GM23338 (cell line): ENCODE results near the gene NUP205.

ENCODE experiments used
- CREB1 ChIP-seq: fragments of 250-450 bp; sonication (Bioruptor Pico); IDR thresholded peaks from 2 replicates; pipeline ENCODE4 v1.5.0; 2020; ENCODE audit warnings: low read depth, mild to moderate bottlenecking, moderate library complexity
- EZH2 ChIP-seq: fragments of 200-600 bp; sonication (generic); IDR thresholded peaks from one replicate; pipeline ENCODE4 v1.8.0; 2017; ENCODE audit warnings: antibody characterized with exemption, mild to moderate bottlenecking, low read depth; ENCODE audit not compliant: unreplicated experiment
- EZH2phosphoT487 ChIP-seq: fragments of 200-600 bp; sonication (generic); IDR thresholded peaks from one replicate; pipeline ENCODE4 v1.8.1; 2018; ENCODE audit warnings: antibody characterized with exemption; ENCODE audit not compliant: unreplicated experiment
- JUNB ChIP-seq: IDR thresholded peaks from one replicate; pipeline ENCODE4 v1.6.1; 2016; ENCODE audit warnings: antibody characterized with exemption; ENCODE audit not compliant: unreplicated experiment
- NANOG ChIP-seq: IDR thresholded peaks from 2 replicates; pipeline ENCODE4 v1.6.1; 2016; ENCODE audit warnings: antibody characterized with exemption, borderline replicate concordance
- POLR2AphosphoS5 ChIP-seq: IDR thresholded peaks from 2 replicates; pipeline ENCODE4 v1.6.1; 2016; ENCODE audit warnings: antibody characterized with exemption, low read depth
- ZNF114 ChIP-seq: fragments of 250-450 bp; sonication (Bioruptor Pico); IDR thresholded peaks from 2 replicates; pipeline ENCODE4 v1.5.0; 2020; ENCODE audit warnings: mild to moderate bottlenecking, moderate library complexity
- ZNF331 ChIP-seq: fragments of 250-450 bp; sonication (Bioruptor Pico); IDR thresholded peaks from 2 replicates; pipeline ENCODE4 v1.5.0; 2020; ENCODE audit warnings: low read depth, mild to moderate bottlenecking, moderate library complexity
- TF ChIP-seq, protein P1 (sequence below), 2 experiments: fragments of 200-600 bp in 1 of 2; sonication (generic) in 1 of 2; conservative IDR thresholded peaks; 2 replicates each; pipeline versions ENCODE4 v1.5.1 to v1.6.1; 2016 to 2017; ENCODE audit warnings: antibody characterized with exemption in 2 of 2, low read depth in 2 of 2, mild to moderate bottlenecking in 2 of 2, moderate library complexity in 1 of 2
- TF ChIP-seq, protein P2 (sequence below): IDR thresholded peaks from one replicate; pipeline ENCODE4 v1.6.1; 2018; ENCODE audit warnings: antibody characterized with exemption; ENCODE audit not compliant: unreplicated experiment
- TF ChIP-seq, protein P3 (sequence below): fragments of 250-450 bp; sonication (Bioruptor Pico); IDR thresholded peaks from 2 replicates; pipeline ENCODE4 v1.5.0; 2020; ENCODE audit warnings: mild to moderate bottlenecking, moderate library complexity
- TF ChIP-seq, protein P4 (sequence below): IDR thresholded peaks from 2 replicates; pipeline ENCODE4 v1.6.1; 2016; ENCODE audit warnings: antibody characterized with exemption

DNA sequence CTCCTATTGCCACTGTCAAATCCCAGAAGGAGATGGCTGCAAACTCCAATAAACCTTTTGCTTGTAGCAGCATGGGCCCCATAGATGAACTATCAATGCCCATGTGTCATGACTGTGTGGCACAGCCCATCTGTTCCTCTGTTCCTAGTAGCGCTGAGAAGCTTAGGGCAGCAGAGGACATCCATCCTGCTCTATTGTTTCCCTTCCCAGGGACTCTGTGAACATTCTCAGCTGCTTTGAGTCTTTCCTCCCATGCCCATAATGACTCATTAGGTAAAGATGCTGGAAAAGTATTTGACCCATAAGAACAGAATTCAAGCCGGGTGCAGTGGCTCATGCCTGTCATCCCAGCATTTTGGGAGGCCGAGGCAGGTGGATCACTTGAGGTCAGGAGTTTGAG, 132.8 kb downstream of the NUP205 start:
- TF ChIP-seq, protein P1, sequence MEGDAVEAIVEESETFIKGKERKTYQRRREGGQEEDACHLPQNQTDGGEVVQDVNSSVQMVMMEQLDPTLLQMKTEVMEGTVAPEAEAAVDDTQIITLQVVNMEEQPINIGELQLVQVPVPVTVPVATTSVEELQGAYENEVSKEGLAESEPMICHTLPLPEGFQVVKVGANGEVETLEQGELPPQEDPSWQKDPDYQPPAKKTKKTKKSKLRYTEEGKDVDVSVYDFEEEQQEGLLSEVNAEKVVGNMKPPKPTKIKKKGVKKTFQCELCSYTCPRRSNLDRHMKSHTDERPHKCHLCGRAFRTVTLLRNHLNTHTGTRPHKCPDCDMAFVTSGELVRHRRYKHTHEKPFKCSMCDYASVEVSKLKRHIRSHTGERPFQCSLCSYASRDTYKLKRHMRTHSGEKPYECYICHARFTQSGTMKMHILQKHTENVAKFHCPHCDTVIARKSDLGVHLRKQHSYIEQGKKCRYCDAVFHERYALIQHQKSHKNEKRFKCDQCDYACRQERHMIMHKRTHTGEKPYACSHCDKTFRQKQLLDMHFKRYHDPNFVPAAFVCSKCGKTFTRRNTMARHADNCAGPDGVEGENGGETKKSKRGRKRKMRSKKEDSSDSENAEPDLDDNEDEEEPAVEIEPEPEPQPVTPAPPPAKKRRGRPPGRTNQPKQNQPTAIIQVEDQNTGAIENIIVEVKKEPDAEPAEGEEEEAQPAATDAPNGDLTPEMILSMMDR (conservative IDR thresholded peaks at IDR 0.05; ENCODE audit: low read depth in 2 of 2) = no peak
- no peak for TF ChIP-seq POLR2AphosphoS5
- no peak for TF ChIP-seq EZH2
- TF ChIP-seq, protein P2, sequence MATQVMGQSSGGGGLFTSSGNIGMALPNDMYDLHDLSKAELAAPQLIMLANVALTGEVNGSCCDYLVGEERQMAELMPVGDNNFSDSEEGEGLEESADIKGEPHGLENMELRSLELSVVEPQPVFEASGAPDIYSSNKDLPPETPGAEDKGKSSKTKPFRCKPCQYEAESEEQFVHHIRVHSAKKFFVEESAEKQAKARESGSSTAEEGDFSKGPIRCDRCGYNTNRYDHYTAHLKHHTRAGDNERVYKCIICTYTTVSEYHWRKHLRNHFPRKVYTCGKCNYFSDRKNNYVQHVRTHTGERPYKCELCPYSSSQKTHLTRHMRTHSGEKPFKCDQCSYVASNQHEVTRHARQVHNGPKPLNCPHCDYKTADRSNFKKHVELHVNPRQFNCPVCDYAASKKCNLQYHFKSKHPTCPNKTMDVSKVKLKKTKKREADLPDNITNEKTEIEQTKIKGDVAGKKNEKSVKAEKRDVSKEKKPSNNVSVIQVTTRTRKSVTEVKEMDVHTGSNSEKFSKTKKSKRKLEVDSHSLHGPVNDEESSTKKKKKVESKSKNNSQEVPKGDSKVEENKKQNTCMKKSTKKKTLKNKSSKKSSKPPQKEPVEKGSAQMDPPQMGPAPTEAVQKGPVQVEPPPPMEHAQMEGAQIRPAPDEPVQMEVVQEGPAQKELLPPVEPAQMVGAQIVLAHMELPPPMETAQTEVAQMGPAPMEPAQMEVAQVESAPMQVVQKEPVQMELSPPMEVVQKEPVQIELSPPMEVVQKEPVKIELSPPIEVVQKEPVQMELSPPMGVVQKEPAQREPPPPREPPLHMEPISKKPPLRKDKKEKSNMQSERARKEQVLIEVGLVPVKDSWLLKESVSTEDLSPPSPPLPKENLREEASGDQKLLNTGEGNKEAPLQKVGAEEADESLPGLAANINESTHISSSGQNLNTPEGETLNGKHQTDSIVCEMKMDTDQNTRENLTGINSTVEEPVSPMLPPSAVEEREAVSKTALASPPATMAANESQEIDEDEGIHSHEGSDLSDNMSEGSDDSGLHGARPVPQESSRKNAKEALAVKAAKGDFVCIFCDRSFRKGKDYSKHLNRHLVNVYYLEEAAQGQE = no peak
- TF ChIP-seq NANOG = no peak
- TF ChIP-seq ZNF114 = no peak
- no peak for TF ChIP-seq EZH2phosphoT487
- TF ChIP-seq ZNF331 (CRISPR knock-in tag) = no peak
- TF ChIP-seq CREB1 (CRISPR knock-in tag) = no peak
- TF ChIP-seq, protein P3, sequence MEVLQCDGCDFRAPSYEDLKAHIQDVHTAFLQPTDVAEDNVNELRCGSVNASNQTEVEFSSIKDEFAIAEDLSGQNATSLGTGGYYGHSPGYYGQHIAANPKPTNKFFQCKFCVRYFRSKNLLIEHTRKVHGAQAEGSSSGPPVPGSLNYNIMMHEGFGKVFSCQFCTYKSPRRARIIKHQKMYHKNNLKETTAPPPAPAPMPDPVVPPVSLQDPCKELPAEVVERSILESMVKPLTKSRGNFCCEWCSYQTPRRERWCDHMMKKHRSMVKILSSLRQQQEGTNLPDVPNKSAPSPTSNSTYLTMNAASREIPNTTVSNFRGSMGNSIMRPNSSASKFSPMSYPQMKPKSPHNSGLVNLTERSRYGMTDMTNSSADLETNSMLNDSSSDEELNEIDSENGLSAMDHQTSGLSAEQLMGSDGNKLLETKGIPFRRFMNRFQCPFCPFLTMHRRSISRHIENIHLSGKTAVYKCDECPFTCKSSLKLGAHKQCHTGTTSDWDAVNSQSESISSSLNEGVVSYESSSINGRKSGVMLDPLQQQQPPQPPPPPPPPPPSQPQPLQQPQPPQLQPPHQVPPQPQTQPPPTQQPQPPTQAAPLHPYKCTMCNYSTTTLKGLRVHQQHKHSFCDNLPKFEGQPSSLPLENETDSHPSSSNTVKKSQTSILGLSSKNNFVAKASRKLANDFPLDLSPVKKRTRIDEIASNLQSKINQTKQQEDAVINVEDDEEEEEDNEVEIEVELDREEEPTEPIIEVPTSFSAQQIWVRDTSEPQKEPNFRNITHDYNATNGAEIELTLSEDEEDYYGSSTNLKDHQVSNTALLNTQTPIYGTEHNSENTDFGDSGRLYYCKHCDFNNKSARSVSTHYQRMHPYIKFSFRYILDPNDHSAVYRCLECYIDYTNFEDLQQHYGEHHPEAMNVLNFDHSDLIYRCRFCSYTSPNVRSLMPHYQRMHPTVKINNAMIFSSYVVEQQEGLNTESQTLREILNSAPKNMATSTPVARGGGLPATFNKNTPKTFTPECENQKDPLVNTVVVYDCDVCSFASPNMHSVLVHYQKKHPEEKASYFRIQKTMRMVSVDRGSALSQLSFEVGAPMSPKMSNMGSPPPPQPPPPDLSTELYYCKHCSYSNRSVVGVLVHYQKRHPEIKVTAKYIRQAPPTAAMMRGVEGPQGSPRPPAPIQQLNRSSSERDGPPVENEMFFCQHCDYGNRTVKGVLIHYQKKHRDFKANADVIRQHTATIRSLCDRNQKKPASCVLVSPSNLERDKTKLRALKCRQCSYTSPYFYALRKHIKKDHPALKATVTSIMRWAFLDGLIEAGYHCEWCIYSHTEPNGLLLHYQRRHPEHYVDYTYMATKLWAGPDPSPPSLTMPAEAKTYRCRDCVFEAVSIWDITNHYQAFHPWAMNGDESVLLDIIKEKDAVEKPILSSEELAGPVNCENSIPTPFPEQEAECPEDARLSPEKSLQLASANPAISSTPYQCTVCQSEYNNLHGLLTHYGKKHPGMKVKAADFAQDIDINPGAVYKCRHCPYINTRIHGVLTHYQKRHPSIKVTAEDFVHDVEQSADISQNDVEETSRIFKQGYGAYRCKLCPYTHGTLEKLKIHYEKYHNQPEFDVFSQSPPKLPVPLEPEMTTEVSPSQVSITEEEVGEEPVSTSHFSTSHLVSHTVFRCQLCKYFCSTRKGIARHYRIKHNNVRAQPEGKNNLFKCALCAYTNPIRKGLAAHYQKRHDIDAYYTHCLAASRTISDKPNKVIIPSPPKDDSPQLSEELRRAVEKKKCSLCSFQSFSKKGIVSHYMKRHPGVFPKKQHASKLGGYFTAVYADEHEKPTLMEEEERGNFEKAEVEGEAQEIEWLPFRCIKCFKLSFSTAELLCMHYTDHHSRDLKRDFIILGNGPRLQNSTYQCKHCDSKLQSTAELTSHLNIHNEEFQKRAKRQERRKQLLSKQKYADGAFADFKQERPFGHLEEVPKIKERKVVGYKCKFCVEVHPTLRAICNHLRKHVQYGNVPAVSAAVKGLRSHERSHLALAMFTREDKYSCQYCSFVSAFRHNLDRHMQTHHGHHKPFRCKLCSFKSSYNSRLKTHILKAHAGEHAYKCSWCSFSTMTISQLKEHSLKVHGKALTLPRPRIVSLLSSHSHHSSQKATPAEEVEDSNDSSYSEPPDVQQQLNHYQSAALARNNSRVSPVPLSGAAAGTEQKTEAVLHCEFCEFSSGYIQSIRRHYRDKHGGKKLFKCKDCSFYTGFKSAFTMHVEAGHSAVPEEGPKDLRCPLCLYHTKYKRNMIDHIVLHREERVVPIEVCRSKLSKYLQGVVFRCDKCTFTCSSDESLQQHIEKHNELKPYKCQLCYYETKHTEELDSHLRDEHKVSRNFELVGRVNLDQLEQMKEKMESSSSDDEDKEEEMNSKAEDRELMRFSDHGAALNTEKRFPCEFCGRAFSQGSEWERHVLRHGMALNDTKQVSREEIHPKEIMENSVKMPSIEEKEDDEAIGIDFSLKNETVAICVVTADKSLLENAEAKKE (CRISPR knock-in tag) = no peak
- no peak for TF ChIP-seq JUNB
- TF ChIP-seq, protein P4, sequence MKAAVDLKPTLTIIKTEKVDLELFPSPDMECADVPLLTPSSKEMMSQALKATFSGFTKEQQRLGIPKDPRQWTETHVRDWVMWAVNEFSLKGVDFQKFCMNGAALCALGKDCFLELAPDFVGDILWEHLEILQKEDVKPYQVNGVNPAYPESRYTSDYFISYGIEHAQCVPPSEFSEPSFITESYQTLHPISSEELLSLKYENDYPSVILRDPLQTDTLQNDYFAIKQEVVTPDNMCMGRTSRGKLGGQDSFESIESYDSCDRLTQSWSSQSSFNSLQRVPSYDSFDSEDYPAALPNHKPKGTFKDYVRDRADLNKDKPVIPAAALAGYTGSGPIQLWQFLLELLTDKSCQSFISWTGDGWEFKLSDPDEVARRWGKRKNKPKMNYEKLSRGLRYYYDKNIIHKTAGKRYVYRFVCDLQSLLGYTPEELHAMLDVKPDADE = no peak
